Endothelial cell (in vitro differentiated cells): ENCODE results near the gene L1CAM. TPM values are rescaled to one million over a fixed set of nuclear protein-coding genes. Genes with fewer than 3 reads are reported as not detected.

Source experiments
- DNase-seq: peaks from one replicate; pipeline ENCODE4 v3.0.0; 2021; ENCODE audit warnings: low spot score
- H3K27ac Mint-ChIP-seq: one replicate; pipeline ENCODE4 v1.8.0; 2021; ENCODE audit warnings: mixed read lengths, inconsistent platforms; ENCODE audit not compliant: unreplicated experiment
- H3K27me3 Mint-ChIP-seq: one replicate; pipeline ENCODE4 v1.8.0; 2021; ENCODE audit warnings: mild to moderate bottlenecking, moderate library complexity, mixed read lengths, inconsistent platforms; ENCODE audit not compliant: unreplicated experiment
- H3K36me3 Mint-ChIP-seq: one replicate; pipeline ENCODE4 v1.8.0; 2021; ENCODE audit warnings: mild to moderate bottlenecking, low read depth, mixed read lengths, inconsistent platforms; ENCODE audit not compliant: unreplicated experiment
- H3K4me1 Mint-ChIP-seq: one replicate; pipeline ENCODE4 v1.8.0; 2021; ENCODE audit warnings: mild to moderate bottlenecking, mixed read lengths, inconsistent platforms; ENCODE audit not compliant: unreplicated experiment
- H3K4me3 Mint-ChIP-seq: one replicate; pipeline ENCODE4 v1.8.0; 2021; ENCODE audit warnings: mild to moderate bottlenecking, mixed read lengths, inconsistent platforms; ENCODE audit not compliant: unreplicated experiment
- H3K9me3 Mint-ChIP-seq: one replicate; pipeline ENCODE4 v1.8.0; 2021; ENCODE audit warnings: mixed read lengths, inconsistent platforms; ENCODE audit not compliant: unreplicated experiment
- total RNA-seq: library from RNA; stranded (reverse); fragmentation: NEBNext Ultra II Directional; extraction: Animal tissue kit (Norgen Biotek cat#: 25700); gene quantifications from one replicate; pipeline ENCODE4 v1.2.1, GENCODE V29; 2021; ENCODE audit not compliant: unreplicated experiment
- TF ChIP-seq, protein P1 (sequence below): fragments of 200-600 bp; sonication (generic); IDR thresholded peaks from one replicate; pipeline ENCODE4 v1.5.0; 2021; ENCODE audit warnings: antibody characterized with exemption; ENCODE audit not compliant: unreplicated experiment

The L1CAM gene
- total RNA-seq, 1 donor from 2014 or later = 0.31 TPM

DNA sequence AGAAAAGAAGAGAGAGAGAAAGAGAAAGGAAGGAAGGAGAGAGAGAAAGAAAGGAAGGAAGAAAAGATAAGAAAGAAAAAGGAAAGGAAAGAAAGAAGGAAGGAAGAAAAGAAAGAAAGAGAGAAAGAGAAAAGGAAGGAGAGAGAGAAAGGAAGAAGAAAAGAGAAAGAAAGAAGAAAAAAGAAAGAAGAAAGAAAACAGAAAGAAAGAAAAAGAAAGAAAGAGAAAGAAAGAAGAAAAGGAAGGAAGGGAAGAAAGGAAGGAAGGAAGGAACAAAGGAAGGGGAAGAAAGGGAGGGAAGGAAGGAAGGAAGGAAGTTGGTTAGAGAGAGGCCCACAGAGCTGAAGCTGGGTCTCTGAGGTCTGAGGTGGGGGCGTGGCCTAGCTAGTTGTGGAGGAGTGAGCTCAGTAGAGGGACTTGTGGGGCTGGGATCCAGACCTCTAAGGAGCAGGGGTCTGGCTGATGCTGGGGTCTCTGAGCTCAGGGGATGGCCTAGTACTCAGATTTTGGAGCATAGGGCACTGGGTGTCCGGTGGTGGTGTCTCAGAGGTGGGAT, 28.5 kb downstream of the L1CAM start:
- Mint-ChIP-seq H3K4me3 (no peak overlapping the region), H3K9me3 (no peaks in the 10 kb centered on the region), H3K36me3 (no peaks in the 10 kb centered on the region), H3K27me3 (peaks cover 5% of the 10 kb centered on the region), H3K4me1 (no peaks in the 10 kb centered on the region), H3K27ac (no peak overlapping the region)
- DNase-seq = no peak
- TF ChIP-seq, protein P1, sequence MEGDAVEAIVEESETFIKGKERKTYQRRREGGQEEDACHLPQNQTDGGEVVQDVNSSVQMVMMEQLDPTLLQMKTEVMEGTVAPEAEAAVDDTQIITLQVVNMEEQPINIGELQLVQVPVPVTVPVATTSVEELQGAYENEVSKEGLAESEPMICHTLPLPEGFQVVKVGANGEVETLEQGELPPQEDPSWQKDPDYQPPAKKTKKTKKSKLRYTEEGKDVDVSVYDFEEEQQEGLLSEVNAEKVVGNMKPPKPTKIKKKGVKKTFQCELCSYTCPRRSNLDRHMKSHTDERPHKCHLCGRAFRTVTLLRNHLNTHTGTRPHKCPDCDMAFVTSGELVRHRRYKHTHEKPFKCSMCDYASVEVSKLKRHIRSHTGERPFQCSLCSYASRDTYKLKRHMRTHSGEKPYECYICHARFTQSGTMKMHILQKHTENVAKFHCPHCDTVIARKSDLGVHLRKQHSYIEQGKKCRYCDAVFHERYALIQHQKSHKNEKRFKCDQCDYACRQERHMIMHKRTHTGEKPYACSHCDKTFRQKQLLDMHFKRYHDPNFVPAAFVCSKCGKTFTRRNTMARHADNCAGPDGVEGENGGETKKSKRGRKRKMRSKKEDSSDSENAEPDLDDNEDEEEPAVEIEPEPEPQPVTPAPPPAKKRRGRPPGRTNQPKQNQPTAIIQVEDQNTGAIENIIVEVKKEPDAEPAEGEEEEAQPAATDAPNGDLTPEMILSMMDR = no peak

DNA sequence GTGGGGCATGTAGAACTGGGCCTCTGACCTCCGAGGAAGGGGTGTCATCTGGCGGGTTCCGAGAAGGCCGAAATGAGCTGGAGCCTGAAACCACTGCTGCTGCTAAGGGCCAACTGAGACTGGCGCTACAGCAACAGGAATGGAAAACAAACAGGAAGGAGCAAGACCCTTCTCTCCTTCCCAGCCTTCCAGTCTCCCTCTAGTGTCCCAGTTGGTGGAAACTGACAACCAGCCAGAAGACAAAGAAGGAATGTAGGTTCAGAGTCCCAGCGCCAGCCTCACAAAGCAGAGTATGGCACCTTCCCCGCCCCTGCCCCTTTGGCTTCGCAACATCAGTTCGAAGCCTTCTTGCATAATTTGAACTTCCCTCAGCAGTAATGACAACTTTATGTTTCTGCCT, 31.3 kb downstream of the L1CAM start:
- H3K36me3 Mint-ChIP-seq = no peaks in the 10 kb centered on the region
- DNase-seq = no peak
- TF ChIP-seq, protein P1 = no peak
- peaks cover 5% of the 10 kb centered on the region for H3K27me3 Mint-ChIP-seq
- H3K27ac Mint-ChIP-seq = no peak overlapping the region
- no peaks in the 10 kb centered on the region for H3K9me3 Mint-ChIP-seq
- no peak overlapping the region for H3K4me3 Mint-ChIP-seq
- no peaks in the 10 kb centered on the region for H3K4me1 Mint-ChIP-seq

DNA sequence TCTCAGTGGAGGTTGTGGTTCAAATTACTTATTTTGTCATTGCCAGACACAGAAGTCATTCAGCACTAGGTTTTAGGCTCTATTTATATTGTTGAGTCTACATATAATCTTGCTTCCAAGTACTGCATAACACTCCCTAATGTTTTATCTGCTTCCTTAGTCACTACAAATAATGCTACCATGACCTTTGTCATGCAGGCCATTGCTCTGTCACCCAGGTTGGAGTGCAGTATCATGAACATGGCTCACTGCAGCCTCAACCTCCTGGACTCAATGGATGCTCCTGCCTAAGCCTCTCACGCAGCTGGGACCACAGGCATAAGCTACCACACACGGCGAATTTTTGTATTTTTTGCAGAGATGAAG, 32.1 kb downstream of the L1CAM start:
- Mint-ChIP-seq H3K4me1 (no peaks in the 10 kb centered on the region), H3K4me3 (no peak overlapping the region), H3K9me3 (no peaks in the 10 kb centered on the region), H3K27ac (no peak overlapping the region), H3K27me3 (peaks cover under 1% of the 10 kb centered on the region), H3K36me3 (no peaks in the 10 kb centered on the region)
- TF ChIP-seq, protein P1 = no peak
- DNase-seq = no peak

DNA sequence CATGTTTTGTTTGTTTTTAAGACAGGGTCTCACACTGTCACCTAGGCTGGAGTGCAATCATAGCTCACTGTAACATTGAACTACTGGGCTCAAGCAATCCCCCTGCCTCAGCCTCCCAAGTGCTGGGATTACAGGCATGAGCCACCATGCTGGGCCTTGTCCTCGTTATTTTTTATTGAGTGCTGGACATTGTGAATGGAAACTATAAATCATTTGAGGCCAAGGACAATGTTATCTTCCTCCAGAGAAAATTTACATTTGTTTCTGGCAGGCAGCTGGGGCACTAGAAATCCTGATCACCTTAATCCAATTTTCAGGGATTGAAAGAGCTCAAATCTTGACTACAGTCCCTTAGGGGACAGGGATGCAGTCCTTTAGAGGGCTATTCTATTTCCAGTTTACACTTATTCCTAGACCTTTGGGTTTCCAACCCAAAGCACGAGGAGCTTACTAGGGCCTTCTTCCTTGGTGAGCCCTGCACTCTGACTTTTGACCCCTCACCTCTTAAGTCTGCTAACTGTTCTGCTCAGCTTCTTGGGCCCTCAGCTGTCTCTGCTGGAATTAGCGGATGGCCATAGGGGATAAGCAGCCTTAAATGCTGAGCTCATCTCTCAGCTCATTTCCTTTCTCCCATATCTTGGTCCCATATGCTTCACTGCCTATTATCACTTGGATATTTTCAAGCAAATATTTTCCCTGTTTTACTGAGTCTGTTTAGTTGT, 32.6 kb downstream of the L1CAM start:
- TF ChIP-seq, protein P1 = no peak
- H3K4me1 Mint-ChIP-seq = no peaks in the 10 kb centered on the region
- no peak overlapping the region for H3K4me3 Mint-ChIP-seq
- H3K27me3 Mint-ChIP-seq = no peaks in the 10 kb centered on the region
- no peaks in the 10 kb centered on the region for H3K36me3 Mint-ChIP-seq
- no peak overlapping the region for H3K27ac Mint-ChIP-seq
- no peaks in the 10 kb centered on the region for H3K9me3 Mint-ChIP-seq
- DNase-seq = no peak

DNA sequence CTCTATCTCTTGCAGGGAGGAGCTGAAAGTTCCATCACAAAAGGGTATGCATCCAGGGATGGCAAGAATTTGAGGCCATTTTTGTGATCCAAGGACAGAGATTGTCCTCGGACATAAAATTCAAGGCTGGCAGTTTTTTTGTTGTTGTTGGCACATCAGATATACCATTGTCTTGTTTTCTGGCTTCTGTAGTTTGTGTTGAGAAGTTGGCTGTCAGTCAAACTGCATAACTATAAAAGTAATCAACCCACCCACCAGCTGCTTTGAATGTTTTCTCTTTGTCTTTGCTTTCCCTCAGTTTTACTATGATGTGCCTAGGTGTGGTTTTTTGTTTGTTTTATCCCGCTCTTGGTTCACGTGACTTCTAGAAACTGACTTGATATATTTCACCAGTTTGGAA, 34.0 kb downstream of the L1CAM start:
- TF ChIP-seq, protein P1 = no peak
- H3K27me3 Mint-ChIP-seq = no peaks in the 10 kb centered on the region
- no peaks in the 10 kb centered on the region for H3K4me1 Mint-ChIP-seq
- no peak overlapping the region for H3K4me3 Mint-ChIP-seq
- no peak for DNase-seq
- H3K9me3 Mint-ChIP-seq = no peaks in the 10 kb centered on the region
- H3K27ac Mint-ChIP-seq = no peak overlapping the region
- no peaks in the 10 kb centered on the region for H3K36me3 Mint-ChIP-seq
